ENCODE results near the gene SH2D6. TPM values are rescaled to one million over a fixed set of nuclear protein-coding genes. Genes with fewer than 3 reads are reported as not detected.
A peak's percentile ranks its signal among the peaks of the same experiment; 100 is the strongest.

Gene SH2D6
- total RNA-seq, 4 donors from 2014 or later: 7.6 to 14.2 (median 11.4) TPM; not detected in 1

GRCh38 chr2:85421260-85422071 is 3.0 kb downstream of the SH2D6 start:
- Histone ChIP-seq H3K4me1 (peaks cover 20 to 42% (median 31%) of the 10 kb centered on the region in 4 donors), H3K9me3 (no peaks in the 10 kb centered on the region), H3K4me3 (no peak overlapping the region), H3K36me3 (no peaks in the 10 kb centered on the region), H3K27ac (peak overlapping the region; percentile 92 to 94 (median 92)), H3K27me3 (no peaks in the 10 kb centered on the region)
- DNase-seq: peak; percentile 72
- in situ Hi-C loops (cut with MboI; ENCODE audit: low pct_ligation_motif_present in 1 of 4, low pct_unique_long_range_greater_than_20kb in 1 of 4, low sequenced_read_pairs in 3 of 4): loop anchor here (5.0 kb wide), 3 partner anchors 126 to 136 kb away; no protein-coding TSS in a partner anchor
- intact Hi-C loops (cut with DNase I; ENCODE audit: low total_unique reads): loop anchor here (2.0 kb wide), 1 partner anchor 131 kb away; no protein-coding TSS in a partner anchor
- no peak for TF ChIP-seq CTCF (IDR thresholded peaks at IDR 0.05)
- TF ChIP-seq POLR2AphosphoS5 (IDR thresholded peaks at IDR 0.05): peak in 2 of 3 donors; percentile 12 to 40
- WGBS, 2 donors (ENCODE audit: low coverage in 1 of 2): 44 to 63% methylated on average over 2 to 13 of the region's 13 CpGs

- intact Hi-C loops (cut with DNase I; ENCODE audit: low total_unique reads): no loop called here
- Histone ChIP-seq H3K27me3 (no peaks in the 10 kb centered on the region), H3K27ac (peak overlapping the region; percentile 92 to 94 (median 92)), H3K36me3 (no peaks in the 10 kb centered on the region), H3K9me3 (no peaks in the 10 kb centered on the region), H3K4me1 (peaks cover 20 to 42% (median 31%) of the 10 kb centered on the region in 4 donors), H3K4me3 (no peak overlapping the region)
- in situ Hi-C loops (cut with MboI; ENCODE audit: low pct_ligation_motif_present in 1 of 4, low pct_unique_long_range_greater_than_20kb in 1 of 4, low sequenced_read_pairs in 3 of 4): loop anchor here (5.0 kb wide), 3 partner anchors 125 to 135 kb away; no protein-coding TSS in a partner anchor
- no peak for DNase-seq
- whole genome bisulfite sequencing, 2 donors (ENCODE audit: low coverage in 1 of 2): 79 to 100% methylated on average over 1 to 2 of the region's 2 CpGs
- TF ChIP-seq CTCF (IDR thresholded peaks at IDR 0.05): no peak
These were observed 3.6 kb downstream of the SH2D6 start for GRCh38 chr2:85422072-85422457.

GRCh38 chr2:85423525-85423924 is 5.0 kb downstream of the SH2D6 start:
- intact Hi-C loops (cut with DNase I; ENCODE audit: low total_unique reads): no loop called here
- no peak overlapping the region for H3K4me3 ChIP-seq
- H3K9me3 ChIP-seq: no peaks in the 10 kb centered on the region
- DNase-seq: no peak
- WGBS, 2 donors (ENCODE audit: low coverage in 1 of 2): 82% methylated on average over 5 of the region's 5 CpGs; no CpG with 5 or more reads in 1 of the 2 donors
- H3K36me3 ChIP-seq: no peaks in the 10 kb centered on the region
- peaks cover 15 to 40% (median 31%) of the 10 kb centered on the region in 4 donors for H3K4me1 ChIP-seq
- H3K27me3 ChIP-seq: no peaks in the 10 kb centered on the region
- TF ChIP-seq EP300 (IDR thresholded peaks at IDR 0.05; ENCODE audit: low read depth) (no peak), CTCF (IDR thresholded peaks at IDR 0.05) (no peak), POLR2A (IDR thresholded peaks at IDR 0.05) (no peak), POLR2AphosphoS5 (IDR thresholded peaks at IDR 0.05) (no peak)
- H3K27ac ChIP-seq: no peak overlapping the region
- in situ Hi-C loops (cut with MboI; ENCODE audit: low pct_ligation_motif_present in 1 of 4, low pct_unique_long_range_greater_than_20kb in 1 of 4, low sequenced_read_pairs in 3 of 4): loop anchor here (5.0 kb wide), 3 partner anchors 124 to 134 kb away; no protein-coding TSS in a partner anchor

GRCh38 chr2:85425588-85425987 is 7.1 kb downstream of the SH2D6 start:
- no peak overlapping the region for H3K4me3 ChIP-seq
- TF ChIP-seq EP300 (IDR thresholded peaks at IDR 0.05; ENCODE audit: low read depth): no peak
- TF ChIP-seq CTCF (IDR thresholded peaks at IDR 0.05): no peak
- no peak for TF ChIP-seq POLR2A (IDR thresholded peaks at IDR 0.05)
- no peak for TF ChIP-seq POLR2AphosphoS5 (IDR thresholded peaks at IDR 0.05)
- no peak overlapping the region for H3K27ac ChIP-seq
- peaks cover 5 to 22% (median 15%) of the 10 kb centered on the region in 4 donors for H3K4me1 ChIP-seq
- WGBS, 2 donors (ENCODE audit: low coverage in 1 of 2): 96% methylated on average over 3 of the region's 3 CpGs; no CpG with 5 or more reads in 1 of the 2 donors
- H3K27me3 ChIP-seq: no peaks in the 10 kb centered on the region
- no peaks in the 10 kb centered on the region for H3K36me3 ChIP-seq
- in situ Hi-C loops (cut with MboI; ENCODE audit: low pct_ligation_motif_present in 1 of 4, low pct_unique_long_range_greater_than_20kb in 1 of 4, low sequenced_read_pairs in 3 of 4): no loop called here
- DNase-seq: no peak
- intact Hi-C loops (cut with DNase I; ENCODE audit: low total_unique reads): no loop called here
- H3K9me3 ChIP-seq: no peaks in the 10 kb centered on the region
